Uterus (tissue), 4 donors: ENCODE measurements around the gene S1PR3. TPM values are rescaled to one million over a fixed set of nuclear protein-coding genes. Genes with fewer than 3 reads are reported as not detected.
"Not testable (repeated sequence)": the region's sequence is repeated elsewhere in the genome, so short reads cannot be mapped to it uniquely, and the experiment has no call there.

ENCODE experiments used
- DNase-seq, 2 donors: peaks; one replicate each; pipeline ENCODE4 v3.0.0-alpha.2; 2019 to 2020
- H3K27ac ChIP-seq, 2 donors: fragments of 200-600 bp; sonication (generic); 1 replicate in 1 of 2; 2 replicates in 1 of 2; pipeline ENCODE4 v1.5.1; 2016 to 2018
- H3K27me3 ChIP-seq, 2 donors: fragments of 200-600 bp; sonication (generic); one replicate each; pipeline ENCODE4 v1.5.1; 2018 to 2019; ENCODE audit warnings: control low read depth in 1 of 2
- H3K36me3 ChIP-seq, 2 donors: fragments of 200-600 bp; sonication (generic); one replicate each; pipeline ENCODE4 v1.5.1; 2019; ENCODE audit warnings: control low read depth in 1 of 2
- H3K4me1 ChIP-seq, 2 donors: fragments of 200-600 bp; sonication (generic); one replicate each; pipeline ENCODE4 v1.5.1; 2018 to 2019; ENCODE audit warnings: control low read depth in 1 of 2
- H3K4me3 ChIP-seq, 2 donors: fragments of 200-600 bp; sonication (generic); 1 replicate in 1 of 2; 2 replicates in 1 of 2; pipeline ENCODE4 v1.5.1; 2018 to 2019; ENCODE audit warnings: mild to moderate bottlenecking in 1 of 2
- H3K9me3 ChIP-seq, 2 donors: fragments of 200-600 bp; sonication (generic); one replicate each; pipeline ENCODE4 v1.5.1; 2019; ENCODE audit warnings: control low read depth in 1 of 2
- POLR2A ChIP-seq, 2 donors: fragments of 450-650 bp; IDR thresholded peaks; one replicate each; pipeline ENCODE4 v1.6.1; 2016; ENCODE audit warnings: antibody characterized with exemption in 2 of 2, mild to moderate bottlenecking in 1 of 2, moderate library complexity in 1 of 2
- intact Hi-C: fragments of 100-400 bp; cut with DNase I; formaldehyde crosslinking; loops from one replicate; pipeline ENCODE4 v1.15.1; 2023; ENCODE audit warnings: low total_unique reads
- total RNA-seq, 4 donors: library from RNA; depleted of rRNA in 3 of 4; stranded (reverse); fragments of >200 nt in 3 of 4; gene quantifications; one replicate each; pipeline versions ENCODE4 v1.1.0 to v1.2.4, GENCODE V29; 2014 to 2023
- TF ChIP-seq, protein P1 (sequence below), 4 experiments: fragments of 200-600 bp in 2 of 4; fragments of 450-650 bp in 2 of 4; sonication (generic) in 2 of 4; IDR thresholded peaks; one replicate each; pipeline ENCODE4 v1.5.1; 2016 to 2019; ENCODE audit warnings: antibody characterized with exemption in 4 of 4, mild to moderate bottlenecking in 2 of 4, moderate library complexity in 1 of 4
- donor health status: DM: yes; HTN: yes; CAD: no.

Gene S1PR3
- total RNA-seq, result 10 to 100 TPM in 3 of 4 donors, 1 to 10 TPM in 1; 6.4 to 57.3 (median 26.3) TPM

DNA sequence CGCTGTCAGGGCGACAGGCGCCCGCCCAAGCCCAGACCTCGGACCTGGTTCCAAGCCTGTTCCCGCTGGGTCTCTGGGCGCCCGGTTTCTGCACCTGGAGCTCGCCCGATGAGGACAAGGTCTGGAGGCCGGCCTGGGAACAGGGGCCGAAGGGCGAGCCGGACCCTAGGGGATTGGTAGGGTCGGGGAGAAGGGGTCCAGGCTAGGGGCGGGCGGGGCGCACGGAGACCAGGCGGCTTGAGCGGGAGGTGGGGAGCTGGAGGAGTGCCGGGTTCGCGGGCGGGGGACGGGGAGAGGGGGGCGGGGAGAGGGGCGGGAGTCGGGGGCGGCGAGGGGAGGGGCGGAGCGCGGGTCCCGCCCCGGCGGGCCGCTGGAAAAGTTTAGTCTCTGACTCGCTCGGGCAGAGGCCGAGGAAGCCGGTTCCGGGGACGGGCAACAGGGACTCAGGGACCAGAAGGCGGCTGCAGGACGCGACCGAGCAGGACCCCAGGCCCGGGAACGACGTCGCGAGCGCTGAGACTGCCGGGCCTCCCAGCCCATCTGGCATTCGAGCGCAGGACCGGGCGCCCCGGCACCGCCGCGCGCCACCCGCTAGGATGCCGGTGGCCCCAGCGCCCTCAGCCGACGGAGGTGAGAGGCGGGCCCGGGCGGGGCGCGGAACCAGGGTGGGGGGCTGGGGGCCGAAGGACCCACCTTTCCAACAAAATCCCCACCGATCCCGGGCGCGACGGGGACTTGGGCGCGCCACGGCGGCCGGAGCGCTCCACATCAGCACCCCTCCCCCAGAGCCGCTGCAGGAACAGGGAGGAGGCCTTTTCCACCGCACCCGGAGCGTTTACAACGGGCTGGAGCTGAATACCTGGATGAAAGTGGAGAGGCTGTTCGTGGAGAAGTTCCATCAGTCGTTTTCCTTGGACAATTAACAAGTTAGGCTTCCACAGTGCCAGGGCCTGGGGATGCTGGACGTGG lies at the start of gene S1PR3:
TSS of gene S1PR3 (plus strand) at position 403 of the 969 bp plus-strand sequence. CDS start 9,733 bp downstream, outside the sequence.
- H3K36me3 ChIP-seq, result no peaks in the 10 kb centered on the region
- H3K27me3 ChIP-seq, result no peaks in the 10 kb centered on the region
- peak; percentile 70 to 79 for DNase-seq
- peaks cover 0 to 3% of the 10 kb centered on the region in 2 donors for H3K4me1 ChIP-seq
- TF ChIP-seq POLR2A (IDR thresholded peaks at IDR 0.05), result peak; percentile 56 to 84
- TF ChIP-seq, protein P1, sequence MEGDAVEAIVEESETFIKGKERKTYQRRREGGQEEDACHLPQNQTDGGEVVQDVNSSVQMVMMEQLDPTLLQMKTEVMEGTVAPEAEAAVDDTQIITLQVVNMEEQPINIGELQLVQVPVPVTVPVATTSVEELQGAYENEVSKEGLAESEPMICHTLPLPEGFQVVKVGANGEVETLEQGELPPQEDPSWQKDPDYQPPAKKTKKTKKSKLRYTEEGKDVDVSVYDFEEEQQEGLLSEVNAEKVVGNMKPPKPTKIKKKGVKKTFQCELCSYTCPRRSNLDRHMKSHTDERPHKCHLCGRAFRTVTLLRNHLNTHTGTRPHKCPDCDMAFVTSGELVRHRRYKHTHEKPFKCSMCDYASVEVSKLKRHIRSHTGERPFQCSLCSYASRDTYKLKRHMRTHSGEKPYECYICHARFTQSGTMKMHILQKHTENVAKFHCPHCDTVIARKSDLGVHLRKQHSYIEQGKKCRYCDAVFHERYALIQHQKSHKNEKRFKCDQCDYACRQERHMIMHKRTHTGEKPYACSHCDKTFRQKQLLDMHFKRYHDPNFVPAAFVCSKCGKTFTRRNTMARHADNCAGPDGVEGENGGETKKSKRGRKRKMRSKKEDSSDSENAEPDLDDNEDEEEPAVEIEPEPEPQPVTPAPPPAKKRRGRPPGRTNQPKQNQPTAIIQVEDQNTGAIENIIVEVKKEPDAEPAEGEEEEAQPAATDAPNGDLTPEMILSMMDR (IDR thresholded peaks at IDR 0.05), result peak in 2 of 4 experiments; percentile 4 to 30
- H3K9me3 ChIP-seq, result no peaks in the 10 kb centered on the region
- peak within 1 kb of the TSS; percentile 74 to 79 for H3K27ac ChIP-seq
- peak within 1 kb of the TSS; percentile 46 to 60 for H3K4me3 ChIP-seq
- intact Hi-C loops, result no loop called here

DNA sequence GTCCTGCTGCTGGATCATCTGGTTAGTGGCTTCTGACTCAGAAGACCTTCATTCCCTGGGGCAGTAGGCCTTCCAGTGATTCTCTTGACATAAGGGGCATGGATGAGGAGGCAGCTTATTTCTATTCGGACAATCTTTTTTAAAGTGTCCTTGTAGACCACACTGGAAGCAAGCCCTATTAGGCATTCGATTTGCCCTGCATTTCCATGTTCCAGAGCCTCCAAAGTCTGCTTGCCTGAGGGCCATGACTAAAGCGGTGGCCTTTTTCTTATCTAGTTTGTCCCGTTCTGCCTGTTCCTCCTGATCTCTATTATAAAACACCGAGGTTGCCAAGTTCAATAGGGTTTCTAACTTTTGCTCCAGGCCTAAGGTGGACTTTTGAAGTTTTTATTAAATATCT lies 49.7 kb upstream of the S1PR3 start:
- not testable (repeated sequence) for H3K27ac ChIP-seq, DNase-seq

DNA sequence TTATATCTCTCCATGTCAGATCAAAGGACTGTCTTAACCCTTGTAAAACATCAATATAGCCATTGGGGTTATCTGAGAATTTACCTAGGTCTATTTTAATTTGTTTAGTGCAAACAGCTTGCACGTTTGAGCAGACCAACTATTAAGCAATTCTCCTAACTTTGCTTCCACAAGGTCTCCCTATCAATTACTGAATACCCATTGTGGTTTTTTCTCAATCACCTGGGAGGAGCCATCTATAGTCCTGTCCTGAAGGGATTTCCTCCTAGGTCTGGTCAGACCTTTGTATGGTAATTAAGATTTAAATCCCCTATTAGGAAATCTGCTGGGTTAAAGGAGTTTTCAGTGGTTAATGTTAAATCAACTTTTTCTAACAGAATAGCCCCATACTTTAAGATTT lies 48.9 kb upstream of the S1PR3 start:
- no peaks in the 10 kb centered on the region for H3K4me1 ChIP-seq
- no peak for TF ChIP-seq POLR2A (IDR thresholded peaks at IDR 0.05)
- TF ChIP-seq, protein P1 (IDR thresholded peaks at IDR 0.05), result no peak
- no peaks in the 10 kb centered on the region for H3K27me3 ChIP-seq
- no peak for DNase-seq
- no peaks in the 10 kb centered on the region for H3K36me3 ChIP-seq
- H3K9me3 ChIP-seq, result no peaks in the 10 kb centered on the region
- intact Hi-C loops, result no loop called here
- H3K27ac ChIP-seq, result no peak overlapping the region
- H3K4me3 ChIP-seq, result no peak overlapping the region

More for the DNA sequence above, 49.7 kb upstream of the S1PR3 start:
- H3K9me3 ChIP-seq, H3K36me3 ChIP-seq, H3K4me1 ChIP-seq, H3K27me3 ChIP-seq, intact Hi-C loops, H3K4me3 ChIP-seq: not testable (repeated sequence)

DNA sequence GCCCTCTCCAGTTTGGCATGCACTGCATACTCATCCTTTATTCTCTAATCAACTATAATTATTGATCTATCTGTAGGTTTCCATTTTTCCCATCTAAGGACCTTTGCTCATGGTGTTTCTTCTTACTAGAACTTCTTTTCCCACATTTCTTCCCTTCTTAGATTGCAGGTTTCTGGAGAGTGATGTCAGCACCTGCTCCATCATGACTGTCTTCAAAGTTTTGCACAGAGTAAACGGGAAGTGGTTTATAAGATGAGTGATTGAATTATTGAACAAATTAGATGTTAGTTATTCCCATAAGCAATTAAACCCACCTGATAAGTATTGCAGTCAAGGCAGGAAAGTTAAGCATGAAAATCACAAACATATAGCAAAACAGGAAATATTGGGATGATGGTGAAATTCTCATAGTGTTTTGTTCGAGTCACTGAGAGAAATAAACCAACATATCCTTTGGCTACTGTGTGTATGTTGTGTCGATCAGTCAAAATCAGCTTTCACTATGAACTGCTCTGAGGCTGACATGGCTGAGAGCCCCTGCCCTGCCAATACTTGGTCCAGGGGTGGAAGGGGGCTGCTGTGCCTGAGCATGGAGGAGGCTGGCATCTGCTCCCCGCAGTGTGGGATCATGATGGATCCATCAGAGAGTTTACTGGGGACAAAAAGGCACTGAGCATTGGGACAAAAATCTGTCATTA lies 45.5 kb upstream of the S1PR3 start:
- TF ChIP-seq, protein P1 (IDR thresholded peaks at IDR 0.05), result no peak
- TF ChIP-seq POLR2A (IDR thresholded peaks at IDR 0.05), result no peak
- peaks cover 0 to 3% of the 10 kb centered on the region in 2 donors for H3K4me1 ChIP-seq
- DNase-seq, result no peak
- no peaks in the 10 kb centered on the region for H3K9me3 ChIP-seq
- no peak overlapping the region for H3K4me3 ChIP-seq
- no peak overlapping the region for H3K27ac ChIP-seq
- intact Hi-C loops, result no loop called here
- no peaks in the 10 kb centered on the region for H3K36me3 ChIP-seq
- H3K27me3 ChIP-seq, result no peaks in the 10 kb centered on the region

DNA sequence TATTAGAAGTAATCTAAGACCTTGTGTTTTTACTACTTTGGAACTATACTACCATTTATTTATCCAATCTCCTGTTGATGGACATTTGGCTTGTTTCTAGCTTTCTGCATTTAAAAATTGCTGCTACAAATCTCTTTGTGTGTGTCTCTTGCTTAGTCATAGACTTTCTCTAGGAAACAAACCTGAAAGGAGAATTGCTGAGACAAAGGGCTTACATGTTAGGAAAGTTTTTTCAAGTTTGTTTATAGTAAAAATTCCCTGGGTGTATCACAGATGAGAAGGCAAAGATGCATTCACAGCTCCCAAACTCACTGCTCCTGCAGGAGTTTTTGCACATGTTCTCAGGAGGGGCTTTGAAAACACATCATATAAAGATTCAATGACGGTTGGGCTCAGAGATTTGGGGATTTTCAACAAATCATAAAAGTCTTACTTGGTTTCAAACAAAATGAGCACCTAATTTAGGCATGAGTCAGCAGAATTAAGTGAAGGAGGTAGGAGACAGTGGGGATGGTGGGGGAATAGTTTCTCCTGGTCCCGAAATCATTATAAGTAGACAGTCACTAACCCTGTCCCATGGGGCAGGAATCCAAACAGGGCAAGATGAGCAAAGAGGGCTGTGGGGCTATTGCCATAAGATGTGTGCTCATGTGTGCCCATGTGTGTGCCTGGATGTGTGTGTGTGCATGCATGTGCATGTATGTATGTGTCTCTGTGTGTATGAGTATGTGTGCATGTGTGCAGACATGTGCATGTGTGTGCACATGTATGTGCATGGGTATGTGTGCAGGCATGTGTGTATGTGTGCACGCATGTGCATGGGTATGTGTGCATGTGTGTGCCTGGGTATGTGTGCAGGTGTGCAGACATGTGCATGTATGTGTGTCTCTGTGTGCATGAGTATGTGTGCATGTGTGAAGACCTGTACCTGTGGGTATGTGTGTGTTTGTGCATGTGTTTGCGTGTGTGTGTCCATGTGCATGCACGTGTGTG lies 43.4 kb upstream of the S1PR3 start:
- Histone ChIP-seq H3K27me3 (no peaks in the 10 kb centered on the region), H3K27ac (no peak overlapping the region), H3K36me3 (no peaks in the 10 kb centered on the region), H3K4me3 (no peak overlapping the region), H3K9me3 (no peaks in the 10 kb centered on the region), H3K4me1 (peaks cover 3 to 5% of the 10 kb centered on the region in 2 donors)
- DNase-seq, result no peak
- TF ChIP-seq POLR2A (IDR thresholded peaks at IDR 0.05), result no peak
- TF ChIP-seq, protein P1 (IDR thresholded peaks at IDR 0.05), result no peak
- intact Hi-C loops, result no loop called here
